Stimulated activated CD8-positive, alpha-beta memory T cell treated with anti-CD3 and anti-CD28 coated beads, Interleukin-7, amount 100 ng/mL, for 48 hours (primary cell): Measurements from ENCODE around the gene LNX1.

Source experiments
- DNase-seq, 2 donors: peaks; one replicate each; pipeline ENCODE4 v3.0.0-alpha.2; 2020; ENCODE audit warnings: low read depth in 1 of 2; ENCODE audit errors: extremely low read depth in 1 of 2

The LNX1 gene

DNA sequence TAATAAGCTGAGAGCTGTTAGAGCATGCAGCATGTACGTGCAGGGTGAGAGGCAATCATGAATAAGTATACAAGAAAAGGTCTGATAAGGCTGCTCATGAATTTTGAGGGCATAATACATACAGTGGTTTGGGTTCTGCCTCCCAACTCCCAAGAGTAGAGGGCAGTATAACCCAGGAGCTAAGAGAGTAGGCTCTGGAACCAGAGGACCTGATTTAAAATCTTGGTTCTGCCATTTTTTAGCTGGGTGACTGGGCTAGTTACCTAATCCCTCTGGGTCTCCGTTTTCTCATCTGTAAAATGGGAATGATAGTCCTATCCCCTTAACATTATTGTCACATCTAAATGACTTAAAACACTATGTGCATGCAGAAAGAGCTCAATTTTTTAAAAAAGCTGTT, 85.3 kb downstream of the LNX1 start:
- no peak for DNase-seq

DNA sequence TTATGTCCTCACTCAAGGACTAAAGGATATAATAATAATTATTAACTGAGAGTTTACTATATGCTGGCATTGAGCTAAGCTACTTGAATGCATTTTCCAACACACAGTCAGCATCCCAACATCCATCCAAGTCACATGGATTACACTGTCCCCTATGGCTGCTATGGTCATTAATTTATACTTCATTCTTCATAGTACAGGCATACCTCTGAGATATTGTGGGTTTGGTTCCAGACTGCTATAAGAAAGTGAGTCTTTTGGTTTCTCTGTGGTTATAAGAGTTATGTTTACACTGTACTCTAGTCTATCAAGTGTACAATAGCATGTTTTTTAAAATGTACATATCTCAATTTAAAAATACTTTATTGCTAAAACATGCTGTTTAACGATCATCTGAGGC, 89.2 kb downstream of the LNX1 start:
- no peak for DNase-seq

DNA sequence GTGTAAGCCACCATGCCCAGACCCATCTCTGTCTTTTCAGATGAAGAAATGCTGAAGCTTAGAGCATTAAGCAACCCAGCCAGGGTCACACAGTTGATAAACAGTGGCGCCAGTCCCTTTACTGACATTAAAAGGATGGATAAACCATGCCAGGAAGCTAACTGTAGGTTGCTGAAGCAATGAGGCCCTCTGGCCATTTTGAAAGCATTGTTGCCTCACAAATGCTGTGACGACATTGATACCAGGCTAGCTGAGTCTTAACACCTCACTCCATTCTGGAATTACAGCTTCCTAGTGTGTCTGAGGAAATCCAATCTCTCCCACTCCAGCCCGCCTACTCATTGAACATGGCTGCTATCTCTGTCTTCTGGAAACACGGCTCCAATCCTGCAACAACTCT, 89.7 kb downstream of the LNX1 start:
- no peak for DNase-seq

DNA sequence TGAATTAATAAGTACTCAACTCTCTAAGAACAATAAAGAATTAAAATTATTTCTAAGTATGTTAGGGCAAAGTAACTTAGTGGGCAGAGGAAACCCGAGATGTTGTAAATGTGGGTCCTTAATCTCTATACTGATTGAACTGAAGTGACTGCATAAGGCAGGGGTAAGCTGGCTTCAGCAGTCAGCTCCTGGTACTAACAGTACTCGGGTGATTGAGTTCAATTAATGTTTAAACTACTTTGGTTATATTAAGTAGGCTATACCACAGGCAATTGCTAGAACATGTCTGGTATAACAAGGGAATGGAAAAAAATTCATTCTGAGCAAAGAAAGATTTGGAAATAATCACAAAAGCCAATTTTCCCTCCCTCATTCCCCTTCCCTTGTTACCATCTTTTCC, 90.7 kb downstream of the LNX1 start:
- no peak for DNase-seq

DNA sequence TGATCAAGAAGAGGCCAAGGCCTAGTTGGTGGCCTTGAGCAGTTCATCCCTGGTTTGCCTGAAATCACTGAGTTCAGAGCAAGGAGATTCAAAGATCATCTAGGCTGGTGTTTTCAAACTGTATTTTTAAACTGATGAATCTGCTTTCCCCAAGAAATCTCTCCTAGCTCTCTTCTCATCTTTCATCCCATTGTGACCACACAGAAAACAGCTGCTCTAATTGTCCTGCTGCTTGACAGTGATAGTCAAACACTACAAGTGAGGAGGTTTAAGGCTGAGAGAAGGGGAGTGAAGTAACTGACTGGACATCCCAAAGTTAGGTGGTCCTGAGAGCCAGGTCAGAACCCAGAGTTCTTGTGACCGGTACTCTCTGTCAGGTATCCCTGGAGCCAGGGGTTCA, 91.5 kb downstream of the LNX1 start:
- DNase-seq = no peak

DNA sequence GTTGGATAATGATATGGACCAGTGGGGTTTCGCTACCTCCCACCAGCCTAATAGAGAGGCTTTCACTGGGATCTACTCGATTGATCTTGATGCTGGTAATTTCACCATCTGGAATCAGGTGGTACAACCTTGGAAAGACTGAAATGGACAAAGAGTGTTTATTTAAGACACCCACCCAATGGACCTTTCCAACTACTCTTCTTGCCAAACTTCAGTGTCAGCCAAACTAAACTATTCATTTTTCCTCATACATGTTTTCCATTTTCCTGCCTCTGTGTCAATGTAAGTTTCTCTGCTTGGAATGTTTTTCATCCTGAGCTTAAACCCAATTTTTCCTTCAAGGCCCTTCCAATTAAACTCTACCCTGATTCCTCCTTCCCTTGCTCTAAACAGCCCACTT, 92.6 kb downstream of the LNX1 start:
- DNase-seq = no peak

DNA sequence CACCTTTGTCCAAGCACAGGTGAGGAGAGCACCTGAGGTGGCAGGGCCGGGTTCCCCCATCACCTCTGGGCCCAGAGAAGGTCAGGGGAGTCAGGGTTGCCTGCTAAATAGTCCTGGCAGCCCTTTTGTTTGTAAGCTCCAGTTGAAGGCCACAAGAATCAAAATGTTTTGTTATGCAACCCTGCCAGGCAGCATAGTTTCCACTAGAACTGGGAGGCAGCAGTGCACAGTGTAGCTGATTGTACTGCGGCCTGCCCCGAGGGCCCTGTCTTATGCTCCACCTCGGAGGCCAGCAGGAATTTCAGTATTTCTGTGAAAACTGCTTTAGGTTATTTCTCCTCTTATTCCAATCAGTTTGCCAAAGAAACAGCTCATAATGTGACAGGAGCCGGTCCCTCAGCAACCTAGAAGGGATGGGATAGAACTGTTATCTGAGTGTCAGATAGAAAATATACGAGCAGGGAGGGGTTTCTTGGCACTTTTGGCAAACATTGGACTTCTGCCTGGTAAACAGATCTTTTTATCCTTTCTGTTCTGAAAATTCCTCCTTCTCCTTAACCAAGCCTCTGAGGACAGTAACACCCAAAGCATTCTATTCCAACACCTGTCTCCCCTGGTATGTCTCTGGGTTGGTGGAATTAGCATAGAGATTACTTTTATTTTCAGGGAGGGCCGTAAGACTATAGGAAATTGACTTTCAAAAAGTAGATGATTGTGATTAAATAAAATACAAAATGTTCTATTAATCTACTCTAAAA, 93.6 kb downstream of the LNX1 start:
- no peak for DNase-seq

DNA sequence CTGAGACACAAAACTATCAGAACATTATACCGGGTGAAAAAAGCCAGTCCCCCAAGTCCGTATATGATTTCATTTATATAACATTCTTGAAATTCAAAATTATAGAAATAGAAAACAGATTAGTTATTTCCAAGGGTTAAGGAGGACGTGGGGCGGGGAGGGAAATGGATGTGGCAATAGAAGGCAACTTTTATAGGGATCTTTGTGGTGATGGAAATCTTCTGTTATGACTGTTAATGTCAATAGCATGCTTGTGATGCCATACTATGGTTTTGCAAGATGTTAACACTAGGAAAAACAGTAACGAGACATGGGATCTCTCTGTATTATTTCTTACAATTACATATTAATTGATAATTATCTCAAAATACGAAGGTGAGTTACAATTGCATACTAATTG, 96.4 kb downstream of the LNX1 start:
- no peak for DNase-seq

DNA sequence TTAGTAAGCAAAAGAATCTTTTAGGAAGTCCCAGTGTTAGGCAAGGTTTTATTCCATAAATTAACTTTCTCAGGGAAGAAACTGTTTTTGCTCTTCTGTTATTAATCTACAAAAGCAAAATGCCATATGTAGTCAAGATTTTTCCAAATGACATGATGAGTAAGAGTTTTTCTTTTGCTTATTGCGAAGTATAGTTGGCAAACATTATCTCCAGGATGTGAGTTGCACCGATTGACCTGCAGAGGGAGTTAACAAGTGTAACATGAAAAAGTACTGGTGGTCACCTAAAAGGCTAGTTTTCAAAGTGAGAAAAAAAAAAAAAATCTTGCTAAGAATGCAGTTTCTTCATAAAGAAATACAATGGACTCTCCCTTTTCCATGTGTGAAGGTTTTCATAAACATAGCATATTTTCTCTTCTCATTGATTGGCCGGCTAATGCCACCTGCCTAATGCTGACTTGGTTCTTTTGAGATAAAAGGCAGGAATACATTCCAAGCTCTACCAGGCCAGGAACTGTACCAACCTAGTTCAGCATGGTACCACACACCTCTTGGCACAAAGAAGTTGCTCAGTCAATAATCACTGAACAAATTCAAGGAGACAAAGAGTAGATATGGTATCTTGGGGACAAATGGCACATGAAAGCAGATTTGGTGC, 100.2 kb downstream of the LNX1 start:
- DNase-seq = no peak

DNA sequence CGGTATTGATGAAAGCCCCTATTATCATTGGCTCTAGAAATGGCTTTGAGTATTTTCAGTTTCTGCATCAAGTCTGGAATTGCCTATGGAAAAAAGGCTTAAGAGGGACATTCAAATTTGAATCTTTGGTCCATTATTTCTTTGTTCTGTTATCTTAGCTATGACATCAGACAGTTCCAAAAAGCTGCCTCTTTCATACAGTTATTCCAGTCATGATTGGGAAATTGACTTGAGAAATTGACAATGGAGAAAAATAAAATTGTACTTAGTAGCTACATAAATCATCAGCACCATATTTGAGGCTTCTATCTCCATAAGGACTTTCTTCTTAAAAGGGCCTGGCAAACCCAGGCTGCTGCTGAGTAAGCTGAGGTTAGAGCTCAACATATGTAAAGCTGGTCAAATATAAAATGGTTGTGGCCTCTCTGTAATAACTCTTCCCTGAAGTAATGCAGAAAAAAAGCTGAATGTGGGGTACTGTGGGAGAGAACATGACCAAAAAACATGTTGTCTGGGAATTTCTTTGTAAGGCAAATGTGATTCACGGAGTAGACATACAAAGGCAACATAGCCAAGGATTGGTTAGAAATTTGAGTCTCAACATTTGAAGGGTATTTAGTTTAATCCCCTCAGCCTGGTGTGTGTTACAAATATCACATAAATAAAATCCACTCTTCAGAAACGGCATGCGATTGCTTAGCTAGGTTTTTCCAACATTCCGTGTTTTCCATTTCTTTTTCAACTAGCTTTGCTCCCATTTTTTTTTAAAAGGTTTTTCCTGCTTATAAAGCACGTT, 100.9 kb downstream of the LNX1 start:
- DNase-seq = no peak

DNA sequence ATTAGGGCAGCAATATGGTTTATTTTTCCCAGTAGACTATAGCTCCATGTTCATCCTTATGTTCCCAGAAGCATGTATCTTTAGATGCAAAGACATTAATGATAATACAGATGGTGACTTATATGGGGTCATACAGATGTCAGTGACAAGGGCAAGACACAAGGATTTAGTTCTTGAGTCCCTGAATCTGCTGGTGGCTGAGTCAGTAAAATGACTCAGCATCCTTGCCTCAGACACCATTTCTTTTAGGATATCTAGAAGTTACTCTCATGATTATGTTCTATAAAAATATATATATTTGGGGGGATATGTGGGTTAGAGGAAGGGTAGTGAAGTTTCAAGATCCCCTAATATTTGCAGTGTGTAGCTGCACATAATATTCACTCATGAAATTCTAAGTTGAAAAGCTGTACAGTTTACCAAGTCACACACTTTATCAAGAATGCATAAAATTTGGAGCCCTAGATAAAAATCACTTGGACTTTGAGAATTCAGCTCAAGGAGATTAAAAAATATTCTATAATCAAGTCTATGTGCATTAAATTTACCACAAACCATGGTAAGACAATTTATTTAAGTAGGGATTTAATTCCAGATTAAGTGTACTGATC, 101.9 kb downstream of the LNX1 start:
- no peak for DNase-seq

DNA sequence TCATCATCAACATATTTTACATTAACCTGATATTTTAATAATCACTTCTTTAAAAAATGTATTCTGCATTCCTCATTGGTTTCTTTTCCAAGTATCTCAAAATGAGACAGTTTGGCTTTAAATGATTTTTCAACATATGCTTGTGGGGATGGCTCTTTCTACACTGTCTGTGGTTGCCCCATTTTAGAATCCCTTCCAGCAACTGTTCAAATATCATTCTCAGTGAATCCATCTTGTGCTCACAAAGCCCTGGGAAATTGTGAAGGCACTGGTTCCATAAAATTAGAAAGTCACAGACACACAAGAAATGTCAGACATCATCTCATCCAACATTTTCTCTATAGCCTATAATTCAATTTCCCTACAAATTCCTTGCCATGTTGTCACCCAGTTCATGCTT, 103.5 kb downstream of the LNX1 start:
- no peak for DNase-seq

DNA sequence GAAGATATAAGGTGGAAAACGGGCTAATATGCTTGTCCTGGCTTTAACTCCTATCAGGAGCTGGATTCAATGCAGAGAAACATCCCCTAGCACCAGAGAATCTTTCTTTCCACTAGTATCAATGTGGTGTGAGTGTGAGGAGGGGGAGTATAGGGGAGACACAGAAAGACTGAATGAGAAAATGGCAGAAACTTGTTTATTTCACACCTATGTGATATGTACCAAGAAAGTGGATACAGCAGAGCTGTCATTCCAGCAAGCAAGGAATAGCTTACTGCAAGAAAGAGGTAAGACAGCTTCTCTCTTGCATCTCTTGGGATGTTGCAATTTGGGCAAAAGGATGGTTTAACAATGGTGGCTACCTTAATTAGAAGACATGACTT, 105.6 kb downstream of the LNX1 start:
- DNase-seq = no peak

DNA sequence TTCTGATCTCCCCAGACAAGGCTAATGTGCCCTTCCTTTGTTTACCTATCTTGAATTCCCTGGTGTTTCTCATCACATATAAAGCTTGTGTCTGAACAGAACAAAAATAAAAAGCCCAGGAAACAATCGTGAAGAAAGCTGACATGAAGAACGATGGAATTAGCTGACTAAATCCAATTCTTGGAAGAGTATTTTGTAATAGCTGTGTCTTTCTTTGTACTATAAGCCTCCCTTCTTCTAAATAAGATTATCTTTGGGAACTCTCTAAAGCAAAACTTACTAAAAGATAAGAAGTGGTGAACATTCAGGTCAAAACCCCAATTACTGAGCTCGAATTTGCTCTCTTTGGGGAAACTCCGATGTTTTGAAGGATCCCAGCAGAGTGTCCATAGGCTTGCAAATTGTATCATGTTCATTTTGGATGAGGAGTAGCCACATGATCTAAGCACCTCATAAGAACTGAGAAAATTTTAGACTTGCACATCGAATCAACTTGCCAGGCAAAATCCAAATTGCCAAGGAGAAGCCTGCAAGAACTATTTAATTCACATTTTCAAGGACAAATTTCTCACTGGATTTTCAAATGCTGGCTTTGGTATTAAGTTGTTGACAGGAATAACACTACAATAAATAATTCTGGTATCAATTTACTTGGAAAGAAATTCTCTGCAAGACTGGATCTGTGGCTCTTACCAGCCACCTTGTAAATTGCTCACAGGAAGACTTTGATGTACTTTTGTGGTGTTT, 106.2 kb downstream of the LNX1 start:
- DNase-seq = no peak

DNA sequence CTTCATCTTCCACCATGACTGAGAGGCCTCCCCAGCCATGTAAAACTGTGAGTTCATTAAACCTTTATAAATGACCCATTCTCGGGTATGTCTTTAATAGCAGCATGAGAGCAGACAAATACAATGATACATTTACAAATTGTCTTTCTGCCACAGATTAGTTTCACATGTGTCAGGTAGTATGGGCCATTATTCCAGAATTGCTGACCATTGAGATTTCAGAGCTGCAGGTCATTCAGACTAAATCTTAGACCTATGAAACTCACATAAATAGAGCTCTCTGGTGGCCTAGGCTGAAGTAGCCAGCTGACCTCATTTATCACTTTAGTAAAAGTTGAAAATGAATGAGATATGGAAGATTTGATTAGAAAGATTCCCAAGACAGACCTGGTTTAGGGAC, 108.0 kb downstream of the LNX1 start:
- DNase-seq = no peak

DNA sequence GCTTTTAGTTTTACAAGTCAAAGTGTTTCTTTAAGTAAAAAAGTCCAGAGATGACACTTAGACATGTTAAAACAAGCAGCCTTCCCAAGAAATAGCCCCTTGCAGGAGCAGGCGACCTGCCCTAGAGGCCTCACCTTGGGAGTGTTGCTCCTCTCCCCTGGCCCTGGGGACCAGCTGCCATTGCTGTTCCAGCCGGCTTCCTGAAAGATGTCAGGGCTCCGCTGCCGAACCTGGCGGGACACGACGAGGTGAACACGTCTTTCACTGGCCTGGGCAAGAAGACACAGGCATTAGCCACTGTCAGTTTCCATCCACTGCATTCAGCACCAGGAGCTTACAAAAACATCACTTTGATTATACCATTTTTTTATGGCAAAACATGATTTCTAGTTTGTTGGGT, 109.7 kb downstream of the LNX1 start:
- DNase-seq = no peak

DNA sequence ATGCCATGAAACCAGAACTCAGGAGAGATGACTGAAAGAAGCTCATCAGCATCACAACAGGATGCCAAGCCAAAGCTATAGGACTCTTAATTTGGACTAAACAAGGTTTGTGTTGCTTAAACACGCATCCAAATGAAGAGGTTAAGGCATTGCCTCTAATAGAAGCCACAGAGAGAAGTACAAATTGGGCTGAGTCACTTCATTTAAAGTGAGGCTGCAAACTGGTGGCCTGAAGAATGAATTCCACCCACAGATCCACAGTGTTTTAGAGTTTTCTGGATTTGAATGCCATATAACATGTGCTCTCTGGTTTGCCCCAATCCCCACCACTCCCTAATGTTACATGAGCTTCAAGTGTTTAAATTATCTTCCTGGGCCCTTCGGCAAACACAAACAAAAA, 110.4 kb downstream of the LNX1 start:
- DNase-seq = no peak

DNA sequence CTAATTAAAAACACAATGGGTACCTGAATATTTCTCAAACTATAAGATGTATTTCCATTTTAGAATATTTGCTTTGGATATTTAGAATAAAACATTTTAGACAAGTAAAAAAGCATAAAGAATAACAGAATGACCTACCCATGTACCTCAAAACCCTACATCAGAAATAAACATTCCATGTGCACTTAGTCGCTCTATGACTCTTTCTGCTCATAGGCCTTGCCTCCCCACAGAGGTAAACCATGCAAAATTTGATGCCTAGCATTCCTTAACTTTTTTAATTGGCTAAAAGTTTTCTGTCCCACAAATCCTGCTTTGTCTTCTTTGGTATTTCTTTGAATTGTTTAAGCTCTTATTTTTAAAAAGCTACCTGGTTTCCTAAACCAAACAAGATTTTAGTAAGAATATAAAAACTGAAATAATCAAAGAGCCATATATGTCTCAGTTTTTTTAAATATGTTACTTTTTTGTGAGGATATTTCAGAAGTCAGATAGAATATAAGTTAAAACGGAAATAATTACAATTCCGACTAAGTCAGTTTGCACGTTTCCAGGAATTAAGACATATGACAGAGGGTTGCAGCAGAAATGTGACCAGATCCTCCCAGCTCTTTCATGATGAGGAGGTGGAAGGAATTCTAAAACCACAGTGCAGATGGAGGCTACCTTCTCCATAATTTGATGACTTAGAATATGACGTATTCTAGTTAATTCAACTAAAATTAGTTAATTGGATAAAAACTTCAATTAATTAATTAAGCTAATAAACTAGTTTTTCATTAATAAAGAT, 111.4 kb downstream of the LNX1 start:
- no peak for DNase-seq

DNA sequence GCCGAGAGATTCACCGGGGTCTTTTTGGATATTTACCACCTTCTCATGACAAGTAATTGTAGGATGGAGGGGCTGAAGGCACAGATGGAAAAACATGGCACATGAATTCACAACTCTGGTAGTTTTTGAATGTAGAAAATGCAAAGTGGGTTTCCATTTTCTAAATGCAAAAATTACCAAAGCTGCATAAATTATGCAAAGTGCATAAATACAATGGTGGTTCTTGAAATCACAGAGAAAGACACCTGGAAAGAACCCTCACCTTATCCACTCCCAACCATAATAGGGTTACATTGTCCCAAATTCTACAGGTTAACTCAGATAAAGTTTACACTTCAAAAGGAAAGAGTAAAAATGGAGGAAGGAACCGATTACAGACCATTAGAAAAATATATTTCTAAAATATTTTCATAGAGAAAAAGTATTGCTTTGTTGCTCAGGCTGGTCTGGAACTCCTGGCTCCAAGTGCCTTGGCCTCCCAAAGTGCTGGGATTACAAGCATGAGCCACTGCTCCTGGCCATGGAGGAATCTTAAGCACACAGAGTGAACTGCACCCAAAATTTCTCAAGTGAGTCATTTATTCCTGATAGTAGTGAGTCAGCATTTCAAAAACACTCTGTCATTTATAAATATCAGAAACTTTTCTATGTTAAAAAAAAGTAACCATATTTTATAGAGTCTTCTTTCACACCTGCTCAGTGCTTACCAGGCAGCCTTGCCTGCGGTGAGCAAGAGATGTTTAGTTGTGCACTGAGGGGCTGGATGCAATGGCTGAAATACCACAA, 112.4 kb downstream of the LNX1 start:
- DNase-seq = no peak
